TTC549 (cell line): Measurements from ENCODE around the gene STH.
"Not testable (repeated sequence)": the region's sequence is repeated elsewhere in the genome, so short reads cannot be mapped to it uniquely, and the experiment has no call there.

Experiments
- FAIRE-seq: peaks from 2 replicates; lab custom pipeline; 2012; peaks lifted over from hg19 to GRCh38; lab: Jason Lieb, UNC

The STH gene

DNA sequence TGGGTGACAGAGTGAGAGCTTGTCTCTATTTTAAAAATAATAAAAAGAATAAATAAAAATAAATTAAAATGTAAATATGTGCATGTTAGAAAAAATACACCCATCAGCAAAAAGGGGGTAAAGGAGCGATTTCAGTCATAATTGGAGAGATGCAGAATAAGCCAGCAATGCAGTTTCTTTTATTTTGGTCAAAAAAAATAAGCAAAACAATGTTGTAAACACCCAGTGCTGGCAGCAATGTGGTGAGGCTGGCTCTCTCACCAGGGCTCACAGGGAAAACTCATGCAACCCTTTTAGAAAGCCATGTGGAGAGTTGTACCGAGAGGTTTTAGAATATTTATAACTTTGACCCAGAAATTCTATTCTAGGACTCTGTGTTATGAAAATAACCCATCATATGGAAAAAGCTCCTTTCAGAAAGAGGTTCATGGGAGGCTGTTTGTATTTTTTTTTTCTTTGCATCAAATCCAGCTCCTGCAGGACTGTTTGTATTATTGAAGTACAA, 8.5 kb downstream of the STH start:
- no peak for FAIRE-seq

DNA sequence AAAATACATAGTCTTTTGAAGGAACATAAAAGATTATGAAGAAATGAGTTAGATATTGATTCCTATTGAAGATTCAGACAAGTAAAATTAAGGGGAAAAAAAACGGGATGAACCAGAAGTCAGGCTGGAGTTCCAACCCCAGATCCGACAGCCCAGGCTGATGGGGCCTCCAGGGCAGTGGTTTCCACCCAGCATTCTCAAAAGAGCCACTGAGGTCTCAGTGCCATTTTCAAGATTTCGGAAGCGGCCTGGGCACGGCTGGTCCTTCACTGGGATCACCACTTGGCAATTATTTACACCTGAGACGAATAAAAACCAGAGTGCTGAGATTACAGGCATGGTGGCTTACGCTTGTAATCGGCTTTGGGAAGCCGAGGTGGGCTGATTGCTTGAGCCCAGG, 9.5 kb downstream of the STH start:
- no peak for FAIRE-seq

DNA sequence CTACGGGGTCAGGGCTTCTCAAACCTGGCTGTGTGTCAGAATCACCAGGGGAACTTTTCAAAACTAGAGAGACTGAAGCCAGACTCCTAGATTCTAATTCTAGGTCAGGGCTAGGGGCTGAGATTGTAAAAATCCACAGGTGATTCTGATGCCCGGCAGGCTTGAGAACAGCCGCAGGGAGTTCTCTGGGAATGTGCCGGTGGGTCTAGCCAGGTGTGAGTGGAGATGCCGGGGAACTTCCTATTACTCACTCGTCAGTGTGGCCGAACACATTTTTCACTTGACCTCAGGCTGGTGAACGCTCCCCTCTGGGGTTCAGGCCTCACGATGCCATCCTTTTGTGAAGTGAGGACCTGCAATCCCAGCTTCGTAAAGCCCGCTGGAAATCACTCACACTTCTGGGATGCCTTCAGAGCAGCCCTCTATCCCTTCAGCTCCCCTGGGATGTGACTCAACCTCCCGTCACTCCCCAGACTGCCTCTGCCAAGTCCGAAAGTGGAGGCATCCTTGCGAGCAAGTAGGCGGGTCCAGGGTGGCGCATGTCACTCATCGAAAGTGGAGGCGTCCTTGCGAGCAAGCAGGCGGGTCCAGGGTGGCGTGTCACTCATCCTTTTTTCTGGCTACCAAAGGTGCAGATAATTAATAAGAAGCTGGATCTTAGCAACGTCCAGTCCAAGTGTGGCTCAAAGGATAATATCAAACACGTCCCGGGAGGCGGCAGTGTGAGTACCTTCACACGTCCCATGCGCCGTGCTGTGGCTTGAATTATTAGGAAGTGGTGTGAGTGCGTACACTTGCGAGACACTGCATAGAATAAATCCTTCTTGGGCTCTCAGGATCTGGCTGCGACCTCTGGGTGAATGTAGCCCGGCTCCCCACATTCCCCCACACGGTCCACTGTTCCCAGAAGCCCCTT, 10.9 kb downstream of the STH start:
- FAIRE-seq: no peak

DNA sequence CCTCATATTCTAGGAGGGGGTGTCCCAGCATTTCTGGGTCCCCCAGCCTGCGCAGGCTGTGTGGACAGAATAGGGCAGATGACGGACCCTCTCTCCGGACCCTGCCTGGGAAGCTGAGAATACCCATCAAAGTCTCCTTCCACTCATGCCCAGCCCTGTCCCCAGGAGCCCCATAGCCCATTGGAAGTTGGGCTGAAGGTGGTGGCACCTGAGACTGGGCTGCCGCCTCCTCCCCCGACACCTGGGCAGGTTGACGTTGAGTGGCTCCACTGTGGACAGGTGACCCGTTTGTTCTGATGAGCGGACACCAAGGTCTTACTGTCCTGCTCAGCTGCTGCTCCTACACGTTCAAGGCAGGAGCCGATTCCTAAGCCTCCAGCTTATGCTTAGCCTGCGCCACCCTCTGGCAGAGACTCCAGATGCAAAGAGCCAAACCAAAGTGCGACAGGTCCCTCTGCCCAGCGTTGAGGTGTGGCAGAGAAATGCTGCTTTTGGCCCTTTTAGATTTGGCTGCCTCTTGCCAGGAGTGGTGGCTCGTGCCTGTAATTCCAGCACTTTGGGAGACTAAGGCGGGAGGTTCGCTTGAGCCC, 11.6 kb downstream of the STH start:
- no peak for FAIRE-seq

DNA sequence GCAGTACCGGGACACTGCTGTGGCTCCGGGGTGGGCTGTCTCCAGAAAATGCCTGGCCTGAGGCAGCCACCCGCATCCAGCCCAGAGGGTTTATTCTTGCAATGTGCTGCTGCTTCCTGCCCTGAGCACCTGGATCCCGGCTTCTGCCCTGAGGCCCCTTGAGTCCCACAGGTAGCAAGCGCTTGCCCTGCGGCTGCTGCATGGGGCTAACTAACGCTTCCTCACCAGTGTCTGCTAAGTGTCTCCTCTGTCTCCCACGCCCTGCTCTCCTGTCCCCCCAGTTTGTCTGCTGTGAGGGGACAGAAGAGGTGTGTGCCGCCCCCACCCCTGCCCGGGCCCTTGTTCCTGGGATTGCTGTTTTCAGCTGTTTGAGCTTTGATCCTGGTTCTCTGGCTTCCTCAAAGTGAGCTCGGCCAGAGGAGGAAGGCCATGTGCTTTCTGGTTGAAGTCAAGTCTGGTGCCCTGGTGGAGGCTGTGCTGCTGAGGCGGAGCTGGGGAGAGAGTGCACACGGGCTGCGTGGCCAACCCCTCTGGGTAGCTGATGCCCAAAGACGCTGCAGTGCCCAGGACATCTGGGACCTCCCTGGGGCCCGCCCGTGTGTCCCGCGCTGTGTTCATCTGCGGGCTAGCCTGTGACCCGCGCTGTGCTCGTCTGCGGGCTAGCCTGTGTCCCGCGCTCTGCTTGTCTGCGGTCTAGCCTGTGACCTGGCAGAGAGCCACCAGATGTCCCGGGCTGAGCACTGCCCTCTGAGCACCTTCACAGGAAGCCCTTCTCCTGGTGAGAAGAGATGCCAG, 12.9 kb downstream of the STH start:
- no peak for FAIRE-seq

DNA sequence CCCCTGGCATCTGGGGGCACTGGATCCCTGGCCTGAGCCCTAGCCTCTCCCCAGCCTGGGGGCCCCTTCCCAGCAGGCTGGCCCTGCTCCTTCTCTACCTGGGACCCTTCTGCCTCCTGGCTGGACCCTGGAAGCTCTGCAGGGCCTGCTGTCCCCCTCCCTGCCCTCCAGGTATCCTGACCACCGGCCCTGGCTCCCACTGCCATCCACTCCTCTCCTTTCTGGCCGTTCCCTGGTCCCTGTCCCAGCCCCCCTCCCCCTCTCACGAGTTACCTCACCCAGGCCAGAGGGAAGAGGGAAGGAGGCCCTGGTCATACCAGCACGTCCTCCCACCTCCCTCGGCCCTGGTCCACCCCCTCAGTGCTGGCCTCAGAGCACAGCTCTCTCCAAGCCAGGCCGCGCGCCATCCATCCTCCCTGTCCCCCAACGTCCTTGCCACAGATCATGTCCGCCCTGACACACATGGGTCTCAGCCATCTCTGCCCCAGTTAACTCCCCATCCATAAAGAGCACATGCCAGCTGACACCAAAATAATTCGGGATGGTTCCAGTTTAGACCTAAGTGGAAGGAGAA, 13.5 kb downstream of the STH start:
- no peak for FAIRE-seq

DNA sequence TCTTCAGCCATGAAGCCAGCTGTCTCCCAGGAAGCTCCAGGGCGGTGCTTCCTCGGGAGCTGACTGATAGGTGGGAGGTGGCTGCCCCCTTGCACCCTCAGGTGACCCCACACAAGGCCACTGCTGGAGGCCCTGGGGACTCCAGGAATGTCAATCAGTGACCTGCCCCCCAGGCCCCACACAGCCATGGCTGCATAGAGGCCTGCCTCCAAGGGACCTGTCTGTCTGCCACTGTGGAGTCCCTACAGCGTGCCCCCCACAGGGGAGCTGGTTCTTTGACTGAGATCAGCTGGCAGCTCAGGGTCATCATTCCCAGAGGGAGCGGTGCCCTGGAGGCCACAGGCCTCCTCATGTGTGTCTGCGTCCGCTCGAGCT, 14.1 kb downstream of the STH start:
- no peak for FAIRE-seq

DNA sequence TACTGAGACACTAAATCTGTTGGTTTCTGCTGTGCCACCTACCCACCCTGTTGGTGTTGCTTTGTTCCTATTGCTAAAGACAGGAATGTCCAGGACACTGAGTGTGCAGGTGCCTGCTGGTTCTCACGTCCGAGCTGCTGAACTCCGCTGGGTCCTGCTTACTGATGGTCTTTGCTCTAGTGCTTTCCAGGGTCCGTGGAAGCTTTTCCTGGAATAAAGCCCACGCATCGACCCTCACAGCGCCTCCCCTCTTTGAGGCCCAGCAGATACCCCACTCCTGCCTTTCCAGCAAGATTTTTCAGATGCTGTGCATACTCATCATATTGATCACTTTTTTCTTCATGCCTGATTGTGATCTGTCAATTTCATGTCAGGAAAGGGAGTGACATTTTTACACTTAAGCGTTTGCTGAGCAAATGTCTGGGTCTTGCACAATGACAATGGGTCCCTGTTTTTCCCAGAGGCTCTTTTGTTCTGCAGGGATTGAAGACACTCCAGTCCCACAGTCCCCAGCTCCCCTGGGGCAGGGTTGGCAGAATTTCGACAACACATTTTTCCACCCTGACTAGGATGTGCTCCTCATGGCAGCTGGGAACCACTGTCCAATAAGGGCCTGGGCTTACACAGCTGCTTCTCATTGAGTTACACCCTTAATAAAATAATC, 14.6 kb downstream of the STH start:
- FAIRE-seq: no peak

DNA sequence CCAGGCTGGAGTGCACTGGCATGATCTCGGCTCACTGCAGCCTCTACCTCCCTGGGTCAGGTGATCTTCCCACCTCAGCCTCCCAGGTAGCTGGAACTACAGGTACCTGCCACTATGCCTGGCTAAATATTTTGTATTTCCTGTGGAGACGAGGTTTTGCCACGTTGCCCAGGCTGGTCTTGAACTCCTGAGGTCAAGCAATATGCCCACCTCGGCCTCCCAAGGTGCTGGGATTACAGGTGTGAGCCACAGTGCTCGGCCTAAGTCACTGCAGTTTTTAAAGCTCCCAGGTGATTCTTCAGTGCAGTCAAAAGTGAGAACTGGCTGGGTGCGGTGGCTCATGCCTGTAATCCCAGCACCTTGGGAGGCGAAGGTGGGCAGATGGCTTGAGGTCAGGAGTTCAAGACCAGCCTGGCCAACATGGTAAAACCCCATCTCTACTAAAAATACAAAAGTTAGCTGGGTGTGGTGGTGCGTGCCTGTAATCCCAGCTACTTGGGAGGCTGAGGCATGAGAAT, 20.4 kb downstream of the STH start:
- FAIRE-seq: not testable (repeated sequence)

DNA sequence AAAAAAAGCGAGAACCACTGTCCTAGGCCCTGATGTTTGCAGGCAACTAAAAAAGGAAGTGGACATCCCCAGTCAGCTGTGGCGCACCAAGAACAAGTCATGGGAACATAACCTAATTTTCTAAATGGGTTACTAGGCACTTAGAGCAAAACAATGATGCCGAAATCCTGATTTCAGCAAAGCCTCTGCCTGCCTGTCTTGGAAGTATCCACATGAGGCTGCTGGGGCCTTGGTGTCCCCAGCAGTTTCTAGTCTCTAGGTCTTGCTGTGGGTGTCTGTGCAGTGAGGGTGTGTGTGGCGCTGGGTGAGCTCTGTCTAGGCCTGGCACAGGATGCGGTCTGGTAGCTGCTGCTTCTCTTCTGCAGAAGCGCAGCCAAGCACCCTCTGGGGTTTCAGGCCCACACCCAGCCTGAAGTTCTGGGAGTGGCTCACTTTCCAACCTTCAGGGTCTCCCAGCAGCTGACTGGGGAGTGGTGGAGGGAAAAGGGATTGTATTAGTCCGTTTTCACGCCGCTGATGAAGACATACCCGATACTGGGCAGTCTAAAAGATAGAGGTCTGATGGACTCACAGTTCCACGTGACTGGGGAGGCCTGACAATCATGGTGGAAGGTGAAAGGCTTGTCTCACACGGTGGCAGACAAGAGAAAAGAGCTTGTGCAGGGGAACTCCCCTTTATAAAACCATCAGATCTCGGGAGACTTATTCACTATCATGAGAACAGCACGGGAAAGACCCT, 21.1 kb downstream of the STH start:
- FAIRE-seq: no peak

DNA sequence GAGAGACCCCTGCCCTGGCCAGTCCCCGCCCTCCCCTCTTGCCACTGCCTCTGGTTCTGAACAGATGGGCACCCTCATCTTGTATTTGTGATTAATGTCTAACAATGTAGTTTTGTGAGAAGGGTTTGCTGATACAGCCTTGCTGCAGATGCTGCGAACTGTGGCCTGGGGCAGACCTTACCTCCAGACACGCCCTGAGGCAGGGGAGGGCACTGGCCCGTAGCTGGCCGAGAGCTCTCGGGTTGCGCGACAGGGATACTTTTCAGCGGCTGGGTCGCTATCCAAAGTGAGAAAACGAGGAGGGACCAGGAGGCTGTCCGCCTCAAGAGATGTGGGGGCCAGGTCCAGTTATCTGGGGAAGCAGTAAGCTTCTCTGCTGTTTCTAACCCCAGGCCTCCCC, 21.9 kb downstream of the STH start:
- FAIRE-seq: no peak

DNA sequence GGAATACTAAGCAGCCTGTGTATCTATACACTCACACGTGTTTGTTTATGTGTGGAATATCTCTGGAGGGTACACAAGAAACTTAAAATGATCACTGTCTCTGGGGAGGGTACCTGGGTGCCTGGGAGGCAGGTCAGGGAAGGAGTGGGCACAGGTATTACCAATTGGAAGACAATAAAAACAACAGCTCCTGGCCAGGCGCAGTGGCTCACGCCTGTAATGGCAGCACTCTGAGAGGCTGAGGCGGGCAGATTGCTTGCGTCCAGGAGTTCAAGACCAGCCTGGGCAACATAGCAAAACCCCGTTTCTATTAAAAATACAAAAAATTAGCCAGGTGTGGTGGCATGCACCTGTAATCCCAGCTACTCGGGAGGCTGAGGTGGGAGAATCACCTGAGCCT, 24.3 kb downstream of the STH start:
- not testable (repeated sequence) for FAIRE-seq

DNA sequence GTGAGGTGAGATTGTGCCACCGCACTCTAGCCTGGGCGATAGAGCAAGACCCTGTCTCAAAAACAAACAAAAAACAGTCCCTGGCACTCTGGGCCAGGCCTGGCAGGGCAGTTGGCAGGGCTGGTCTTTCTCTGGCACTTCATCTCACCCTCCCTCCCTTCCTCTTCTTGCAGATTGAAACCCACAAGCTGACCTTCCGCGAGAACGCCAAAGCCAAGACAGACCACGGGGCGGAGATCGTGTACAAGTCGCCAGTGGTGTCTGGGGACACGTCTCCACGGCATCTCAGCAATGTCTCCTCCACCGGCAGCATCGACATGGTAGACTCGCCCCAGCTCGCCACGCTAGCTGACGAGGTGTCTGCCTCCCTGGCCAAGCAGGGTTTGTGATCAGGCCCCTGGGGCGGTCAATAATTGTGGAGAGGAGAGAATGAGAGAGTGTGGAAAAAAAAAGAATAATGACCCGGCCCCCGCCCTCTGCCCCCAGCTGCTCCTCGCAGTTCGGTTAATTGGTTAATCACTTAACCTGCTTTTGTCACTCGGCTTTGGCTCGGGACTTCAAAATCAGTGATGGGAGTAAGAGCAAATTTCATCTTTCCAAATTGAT, 24.8 kb downstream of the STH start:
- no peak for FAIRE-seq

DNA sequence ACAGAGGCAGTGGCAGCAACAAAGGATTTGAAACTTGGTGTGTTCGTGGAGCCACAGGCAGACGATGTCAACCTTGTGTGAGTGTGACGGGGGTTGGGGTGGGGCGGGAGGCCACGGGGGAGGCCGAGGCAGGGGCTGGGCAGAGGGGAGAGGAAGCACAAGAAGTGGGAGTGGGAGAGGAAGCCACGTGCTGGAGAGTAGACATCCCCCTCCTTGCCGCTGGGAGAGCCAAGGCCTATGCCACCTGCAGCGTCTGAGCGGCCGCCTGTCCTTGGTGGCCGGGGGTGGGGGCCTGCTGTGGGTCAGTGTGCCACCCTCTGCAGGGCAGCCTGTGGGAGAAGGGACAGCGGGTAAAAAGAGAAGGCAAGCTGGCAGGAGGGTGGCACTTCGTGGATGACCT, 25.5 kb downstream of the STH start:
- FAIRE-seq: no peak

DNA sequence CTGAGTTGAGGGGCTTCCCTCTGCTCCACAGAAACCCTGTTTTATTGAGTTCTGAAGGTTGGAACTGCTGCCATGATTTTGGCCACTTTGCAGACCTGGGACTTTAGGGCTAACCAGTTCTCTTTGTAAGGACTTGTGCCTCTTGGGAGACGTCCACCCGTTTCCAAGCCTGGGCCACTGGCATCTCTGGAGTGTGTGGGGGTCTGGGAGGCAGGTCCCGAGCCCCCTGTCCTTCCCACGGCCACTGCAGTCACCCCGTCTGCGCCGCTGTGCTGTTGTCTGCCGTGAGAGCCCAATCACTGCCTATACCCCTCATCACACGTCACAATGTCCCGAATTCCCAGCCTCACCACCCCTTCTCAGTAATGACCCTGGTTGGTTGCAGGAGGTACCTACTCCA, 26.0 kb downstream of the STH start:
- FAIRE-seq: no peak

DNA sequence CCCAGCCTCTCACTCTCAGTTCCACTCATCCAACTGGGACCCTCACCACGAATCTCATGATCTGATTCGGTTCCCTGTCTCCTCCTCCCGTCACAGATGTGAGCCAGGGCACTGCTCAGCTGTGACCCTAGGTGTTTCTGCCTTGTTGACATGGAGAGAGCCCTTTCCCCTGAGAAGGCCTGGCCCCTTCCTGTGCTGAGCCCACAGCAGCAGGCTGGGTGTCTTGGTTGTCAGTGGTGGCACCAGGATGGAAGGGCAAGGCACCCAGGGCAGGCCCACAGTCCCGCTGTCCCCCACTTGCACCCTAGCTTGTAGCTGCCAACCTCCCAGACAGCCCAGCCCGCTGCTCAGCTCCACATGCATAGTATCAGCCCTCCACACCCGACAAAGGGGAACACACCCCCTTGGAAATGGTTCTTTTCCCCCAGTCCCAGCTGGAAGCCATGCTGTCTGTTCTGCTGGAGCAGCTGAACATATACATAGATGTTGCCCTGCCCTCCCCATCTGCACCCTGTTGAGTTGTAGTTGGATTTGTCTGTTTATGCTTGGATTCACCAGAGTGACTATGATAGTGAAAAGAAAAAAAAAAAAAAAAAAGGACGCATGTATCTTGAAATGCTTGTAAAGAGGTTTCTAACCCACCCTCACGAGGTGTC, 26.6 kb downstream of the STH start:
- FAIRE-seq: no peak

DNA sequence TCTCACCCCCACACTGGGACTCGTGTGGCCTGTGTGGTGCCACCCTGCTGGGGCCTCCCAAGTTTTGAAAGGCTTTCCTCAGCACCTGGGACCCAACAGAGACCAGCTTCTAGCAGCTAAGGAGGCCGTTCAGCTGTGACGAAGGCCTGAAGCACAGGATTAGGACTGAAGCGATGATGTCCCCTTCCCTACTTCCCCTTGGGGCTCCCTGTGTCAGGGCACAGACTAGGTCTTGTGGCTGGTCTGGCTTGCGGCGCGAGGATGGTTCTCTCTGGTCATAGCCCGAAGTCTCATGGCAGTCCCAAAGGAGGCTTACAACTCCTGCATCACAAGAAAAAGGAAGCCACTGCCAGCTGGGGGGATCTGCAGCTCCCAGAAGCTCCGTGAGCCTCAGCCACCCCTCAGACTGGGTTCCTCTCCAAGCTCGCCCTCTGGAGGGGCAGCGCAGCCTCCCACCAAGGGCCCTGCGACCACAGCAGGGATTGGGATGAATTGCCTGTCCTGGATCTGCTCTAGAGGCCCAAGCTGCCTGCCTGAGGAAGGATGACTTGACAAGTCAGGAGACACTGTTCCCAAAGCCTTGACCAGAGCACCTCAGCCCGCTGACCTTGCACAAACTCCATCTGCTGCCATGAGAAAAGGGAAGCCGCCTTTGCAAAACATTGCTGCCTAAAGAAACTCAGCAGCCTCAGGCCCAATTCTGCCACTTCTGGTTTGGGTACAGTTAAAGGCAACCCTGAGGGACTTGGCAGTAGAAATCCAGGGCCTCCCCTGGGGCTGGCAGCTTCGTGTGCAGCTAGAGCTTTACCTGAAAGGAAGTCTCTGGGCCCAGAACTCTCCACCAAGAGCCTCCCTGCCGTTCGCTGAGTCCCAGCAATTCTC, 27.4 kb downstream of the STH start:
- FAIRE-seq: no peak

DNA sequence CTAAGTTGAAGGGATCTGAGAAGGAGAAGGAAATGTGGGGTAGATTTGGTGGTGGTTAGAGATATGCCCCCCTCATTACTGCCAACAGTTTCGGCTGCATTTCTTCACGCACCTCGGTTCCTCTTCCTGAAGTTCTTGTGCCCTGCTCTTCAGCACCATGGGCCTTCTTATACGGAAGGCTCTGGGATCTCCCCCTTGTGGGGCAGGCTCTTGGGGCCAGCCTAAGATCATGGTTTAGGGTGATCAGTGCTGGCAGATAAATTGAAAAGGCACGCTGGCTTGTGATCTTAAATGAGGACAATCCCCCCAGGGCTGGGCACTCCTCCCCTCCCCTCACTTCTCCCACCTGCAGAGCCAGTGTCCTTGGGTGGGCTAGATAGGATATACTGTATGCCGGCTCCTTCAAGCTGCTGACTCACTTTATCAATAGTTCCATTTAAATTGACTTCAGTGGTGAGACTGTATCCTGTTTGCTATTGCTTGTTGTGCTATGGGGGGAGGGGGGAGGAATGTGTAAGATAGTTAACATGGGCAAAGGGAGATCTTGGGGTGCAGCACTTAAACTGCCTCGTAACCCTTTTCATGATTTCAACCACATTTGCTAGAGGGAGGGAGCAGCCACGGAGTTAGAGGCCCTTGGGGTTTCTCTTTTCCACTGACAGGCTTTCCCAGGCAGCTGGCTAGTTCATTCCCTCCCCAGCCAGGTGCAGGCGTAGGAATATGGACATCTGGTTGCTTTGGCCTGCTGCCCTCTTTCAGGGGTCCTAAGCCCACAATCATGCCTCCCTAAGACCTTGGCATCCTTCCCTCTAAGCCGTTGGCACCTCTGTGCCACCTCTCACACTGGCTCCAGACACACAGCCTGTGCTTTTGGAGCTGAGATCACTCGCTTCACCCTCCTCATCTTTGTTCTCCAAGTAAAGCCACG, 28.3 kb downstream of the STH start:
- no peak for FAIRE-seq
